GM21526 (cell line): ENCODE data around the gene RDH14.
A peak's percentile ranks its signal among the peaks of the same experiment; 100 is the strongest.

Source experiments
- ATAC-seq: cut with Tn5 transposase; IDR thresholded peaks from one replicate; pipeline ENCODE4 v1.9.1; 2021; ENCODE audit warnings: moderate library complexity; ENCODE audit not compliant: unreplicated experiment, low FRiP score

The RDH14 gene

GRCh38 chr2:18560031-18560796, at the start of gene RDH14:
Gene RDH14, minus strand, starts transcription at chr2:18560653. Its CDS starts 81 bp downstream, at chr2:18560572.
- peak; percentile 97 for ATAC-seq

- no peak for ATAC-seq
Measured at GRCh38 chr2:18610090-18610489, 49.6 kb upstream of the RDH14 start.

GRCh38 chr2:18605115-18605514, 44.7 kb upstream of the RDH14 start:
- ATAC-seq, result no peak

GRCh38 chr2:18604531-18604885, 44.1 kb upstream of the RDH14 start:
- no peak for ATAC-seq

GRCh38 chr2:18603854-18604530, 43.5 kb upstream of the RDH14 start:
- no peak for ATAC-seq

- ATAC-seq, result no peak
Measured at GRCh38 chr2:18602298-18602697, 41.8 kb upstream of the RDH14 start.

GRCh38 chr2:18600255-18600613, 39.8 kb upstream of the RDH14 start:
- ATAC-seq, result peak; percentile 67

- no peak for ATAC-seq
Measured at GRCh38 chr2:18599509-18600254, 39.2 kb upstream of the RDH14 start.

- ATAC-seq, result no peak
Measured at GRCh38 chr2:18598848-18599484, 38.5 kb upstream of the RDH14 start.

- no peak for ATAC-seq
Measured at GRCh38 chr2:18597618-18598017, 37.2 kb upstream of the RDH14 start.

GRCh38 chr2:18596993-18597392, 36.5 kb upstream of the RDH14 start:
- ATAC-seq, result no peak

GRCh38 chr2:18593496-18593895, 33.0 kb upstream of the RDH14 start:
- no peak for ATAC-seq

GRCh38 chr2:18592372-18592771, 31.9 kb upstream of the RDH14 start:
- ATAC-seq, result no peak

GRCh38 chr2:18589354-18589753, 28.9 kb upstream of the RDH14 start, which contains the start of gene NT5C1B:
Gene NT5C1B, minus strand, starts transcription at chr2:18589569. Its CDS starts 101 bp downstream, at chr2:18589468.
- ATAC-seq, result no peak

GRCh38 chr2:18588802-18589201, 28.3 kb upstream of the RDH14 start:
- no peak for ATAC-seq

GRCh38 chr2:18588049-18588448, 27.6 kb upstream of the RDH14 start:
- ATAC-seq, result no peak

GRCh38 chr2:18585526-18585925, 25.1 kb upstream of the RDH14 start:
- no peak for ATAC-seq

- ATAC-seq, result no peak
Measured at GRCh38 chr2:18584608-18584954, 24.1 kb upstream of the RDH14 start.

- no peak for ATAC-seq
Measured at GRCh38 chr2:18583905-18584607, 23.6 kb upstream of the RDH14 start.

- no peak for ATAC-seq
Measured at GRCh38 chr2:18580606-18581005, 20.2 kb upstream of the RDH14 start.
